GM12878 (cell line): ENCODE measurements around the gene GGN. TPM values are rescaled to one million over a fixed set of nuclear protein-coding genes. Genes with fewer than 3 reads are reported as not detected.

Source experiments
- ATAC-seq: fragments of 200-7000 bp; cut with Tn5 transposase; 3 replicates; pipeline ENCODE4 v1.9.1; 2020; ENCODE audit warnings: mild to moderate bottlenecking, moderate library complexity
- BruUV-seq: library from RNA; stranded (reverse); fragments of 400-500 nt; replicated peaks from 2 replicates; lab custom pipeline; 2021; lab: Mats Ljungman, UMichigan
- CTCF ChIA-PET: fragments of 300-600 bp; sonication (Branson Sonifier 250); formaldehyde crosslinking; extraction: SDS; loops from one replicate; lab custom pipeline; 2021; ENCODE audit warnings: inconsistent platforms; lab: Yijun Ruan, JAX
- POLR2A ChIA-PET: fragments of 350-600 bp; formaldehyde crosslinking; extraction: SDS; loops from one replicate; lab custom pipeline; 2021; ENCODE audit warnings: inconsistent platforms; lab: Charles Lee
- RAD21 ChIA-PET: fragments of 300-600 bp; sonication (Branson Sonifier 250); formaldehyde crosslinking; loops from one replicate; lab custom pipeline; 2023; ENCODE audit warnings: antibody characterized with exemption; ENCODE audit not compliant: unreplicated experiment; lab: Charles Lee
- SMC1A ChIA-PET: fragments of 300-600 bp; sonication (Branson Sonifier 250); formaldehyde crosslinking; loops from one replicate; lab custom pipeline; 2023; ENCODE audit not compliant: unreplicated experiment, uncharacterized antibody; lab: Charles Lee
- DNase-seq: peaks from one replicate; pipeline ENCODE4 v3.0.0-alpha.2; 2011; ENCODE audit warnings: low read depth, low spot score
- FAIRE-seq: peaks from 3 replicates; lab custom pipeline; 2011; peaks lifted over from hg19 to GRCh38; lab: Jason Lieb, UNC
- H2AFZ ChIP-seq: 2 replicates; pipeline ENCODE4 v1.6.0; 2011; ENCODE audit warnings: low read depth, low read length, control low read depth; ENCODE audit not compliant: control insufficient read depth
- H3K27ac ChIP-seq: 2 replicates; pipeline ENCODE4 v1.5.1; 2011; ENCODE audit warnings: control low read depth; ENCODE audit not compliant: control insufficient read depth, insufficient read depth
- H3K27me3 ChIP-seq, 2 experiments: replicated peaks in 1 of 2; 2 replicates each; pipeline versions ENCODE4 v1.6.0 to v1.6.1; 2011; ENCODE audit warnings: low read length in 1 of 2; ENCODE audit not compliant: control insufficient read depth in 2 of 2, insufficient read depth in 2 of 2
- H3K36me3 ChIP-seq, 2 experiments: 2 replicates each; pipeline ENCODE4 v1.5.1; 2011; ENCODE audit warnings: low read length in 1 of 2; ENCODE audit not compliant: control insufficient read depth in 2 of 2, insufficient read depth in 2 of 2
- H3K4me1 ChIP-seq: 2 replicates; pipeline ENCODE4 v1.6.1; 2011; ENCODE audit warnings: mild to moderate bottlenecking, low read length, moderate library complexity, mixed read lengths; ENCODE audit not compliant: control insufficient read depth, insufficient read depth
- H3K4me2 ChIP-seq: 2 replicates; pipeline ENCODE4 v1.6.0; 2011; ENCODE audit warnings: control low read depth; ENCODE audit not compliant: control insufficient read depth, insufficient read depth
- H3K4me3 ChIP-seq: fragments of 200-600 bp; sonication (generic); 2 replicates; pipeline ENCODE4 v1.5.1; 2016
- H3K79me2 ChIP-seq: 2 replicates; pipeline ENCODE4 v1.6.0; 2011; ENCODE audit warnings: low read length; ENCODE audit not compliant: control insufficient read depth, insufficient read depth
- H3K9ac ChIP-seq: 2 replicates; pipeline ENCODE4 v1.8.0; 2011; ENCODE audit warnings: low read length, control low read depth, mixed read lengths; ENCODE audit not compliant: control insufficient read depth, insufficient read depth
- H3K9me3 ChIP-seq: replicated peaks from 3 replicates; pipeline ENCODE4 v1.5.1; 2011; ENCODE audit warnings: mild to moderate bottlenecking, low read length; ENCODE audit not compliant: control insufficient read depth, insufficient read depth
- H4K20me1 ChIP-seq: 2 replicates; pipeline ENCODE4 v1.6.0; 2011; ENCODE audit not compliant: control insufficient read depth, insufficient read depth
- ATF2 ChIP-seq: IDR thresholded peaks from 2 replicates; pipeline ENCODE4 v1.6.1; 2012; ENCODE audit warnings: low read length, inconsistent platforms
- BACH1 ChIP-seq: fragments of 450-650 bp; IDR thresholded peaks from 2 replicates; pipeline ENCODE4 v1.6.1; 2017; ENCODE audit warnings: mild to moderate bottlenecking, borderline replicate concordance
- CUX1 ChIP-seq: IDR thresholded peaks from 2 replicates; pipeline ENCODE4 v1.6.1; 2012; ENCODE audit warnings: improper control_type of control experiment, low read depth, low read length; ENCODE audit not compliant: insufficient replicate concordance
- KLF5 ChIP-seq: fragments of 450-650 bp; IDR thresholded peaks from 2 replicates; pipeline ENCODE4 v1.6.1; 2014; ENCODE audit warnings: mild to moderate bottlenecking; ENCODE audit not compliant: partially characterized antibody
- NRF1 ChIP-seq: conservative IDR thresholded peaks from 2 replicates; pipeline ENCODE4 v1.6.1; 2011; ENCODE audit warnings: mild to moderate bottlenecking, low read depth, low read length, improper control_type of control experiment
- PAX8 ChIP-seq: fragments of 450-650 bp; IDR thresholded peaks from 2 replicates; pipeline ENCODE4 v1.6.1; 2017; ENCODE audit warnings: mild to moderate bottlenecking, moderate library complexity
- SIX5 ChIP-seq: IDR thresholded peaks from 2 replicates; pipeline ENCODE4 v1.6.1; 2011; ENCODE audit warnings: mild to moderate bottlenecking, low read depth, low read length, moderate library complexity; ENCODE audit not compliant: severe bottlenecking
- WGBS: methylation state at CpG from one replicate; pipeline ENCODE4 v1.1.6; 2016; ENCODE audit warnings: low lambda C conversion rate; ENCODE audit not compliant: insufficient replicate concordance, insufficient coverage; ENCODE audit errors: missing lambda C conversion rate; 5-methylcytosine and 5-hydroxymethylcytosine counted together
- in situ Hi-C: fragments of 300-500 bp; cut with MboI; formaldehyde crosslinking; loops from 9 replicates; pipeline ENCODE4 v1.14.3; 2018; ENCODE audit warnings: mixed read lengths
- intact Hi-C: fragments of 100-400 bp; cut with micrococcal nuclease; formaldehyde crosslinking; loops from one replicate; pipeline ENCODE4 v1.14.2; 2022; ENCODE audit not compliant: unreplicated experiment
- polyA plus RNA-seq, 11 experiments: library from polyadenylated mRNA; depleted of rRNA in 4 of 11; unstranded in 6 of 11; stranded (reverse) in 5 of 11; fragments of >200 nt; fragmentation: Nextera tagmentation in 4 of 11; fragmentation: Illumina TruSeq in 1 of 11; extraction: Ambion mirVana in 4 of 11; extraction: Trizol in 1 of 11; gene quantifications; 1 replicate in 1 of 11; 2 replicates in 10 of 11; pipeline versions ENCODE4 v1.2.1 to v1.2.3, GENCODE V29; 2011 to 2016; ENCODE audit warnings: inconsistent platforms in 2 of 11, missing spikeins in 2 of 11, low read depth in 1 of 11
- total RNA-seq, 4 experiments: library from RNA; depleted of rRNA in 3 of 4; stranded (reverse); fragments of >200 nt in 3 of 4; fragmentation: Illumina TruSeq in 1 of 4; extraction: Trizol in 1 of 4; gene quantifications; 2 replicates each; pipeline versions ENCODE4 v1.2.1 to v1.2.3, GENCODE V29; 2013 to 2021

Gene GGN
- total and polyA plus RNA-seq, 10 of the 15 experiments (the other 5 are each of a cell fraction or from before 2014, with no cell fraction given) = not detected

DNA sequence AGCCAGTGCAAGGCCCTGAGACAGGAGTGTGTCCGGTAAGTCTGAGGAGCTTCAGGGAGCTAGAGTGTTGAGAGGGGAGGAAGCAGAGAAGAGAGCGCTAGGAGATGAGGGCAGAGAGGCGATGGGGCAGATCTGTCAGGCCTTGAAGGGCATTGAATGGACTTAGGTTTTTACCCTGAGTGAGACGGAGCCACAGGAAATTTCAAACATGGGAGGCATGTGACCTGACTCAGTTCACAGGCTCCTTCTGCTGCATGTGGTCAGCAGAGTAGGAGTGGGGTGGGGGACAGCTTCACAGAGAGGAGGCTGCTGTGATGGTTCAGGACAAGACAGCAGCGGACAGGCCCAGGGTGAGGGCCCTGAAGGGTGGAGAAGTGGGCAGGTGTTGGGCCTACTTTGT, 12.5 kb upstream of the GGN start:
- no peaks in the 10 kb centered on the region for H3K9me3 ChIP-seq
- intact Hi-C loops = loop anchor here (5.0 kb wide), 3 partner anchors 107 to 532 kb away; partner anchors contain the start of genes MRPS12 and SARS2
- FAIRE-seq (no peak), DNase-seq (no peak), ATAC-seq (no peak)
- no peak overlapping the region for H3K4me3 ChIP-seq
- BruUV-seq = no TSS peak
- in situ Hi-C loops = loop anchor here (25.0 kb wide), 1 partner anchor 237 kb away; the partner anchor contains the start of gene ACTN4
- peaks cover 0 to 4% of the 10 kb centered on the region in 2 experiments; a peak in 2 of 4 replicates for H3K27me3 ChIP-seq
- H3K4me2 ChIP-seq = no peak overlapping the region
- no peaks in the 10 kb centered on the region for H3K79me2 ChIP-seq
- no peaks in the 10 kb centered on the region for H3K4me1 ChIP-seq
- SMC1A ChIA-PET = no interaction called here
- no peak overlapping the region for H3K9ac ChIP-seq
- no peak overlapping the region for H2AFZ ChIP-seq
- RAD21 ChIA-PET = no interaction called here
- POLR2A ChIA-PET = no interaction called here
- 56% methylated on average over 5 of the region's 5 CpGs for WGBS
- CTCF ChIA-PET = interaction anchor here (0.9 to 1.9 kb wide), 3 partner anchors 27 to 488 kb away, joined by 3 read pairs; no protein-coding TSS in a partner anchor
- H4K20me1 ChIP-seq = no peaks in the 10 kb centered on the region
- H3K36me3 ChIP-seq = no peaks in the 10 kb centered on the region
- no peak for TF ChIP-seq KLF5
- TF ChIP-seq BACH1 = no peak
- no peak for TF ChIP-seq ATF2
- no peak for TF ChIP-seq CUX1
- no peak for TF ChIP-seq PAX8
- no peak for TF ChIP-seq SIX5
- no peak for TF ChIP-seq NRF1
- no peak overlapping the region for H3K27ac ChIP-seq
